ENCODE measurements around the gene SIRT7.

The SIRT7 gene

DNA sequence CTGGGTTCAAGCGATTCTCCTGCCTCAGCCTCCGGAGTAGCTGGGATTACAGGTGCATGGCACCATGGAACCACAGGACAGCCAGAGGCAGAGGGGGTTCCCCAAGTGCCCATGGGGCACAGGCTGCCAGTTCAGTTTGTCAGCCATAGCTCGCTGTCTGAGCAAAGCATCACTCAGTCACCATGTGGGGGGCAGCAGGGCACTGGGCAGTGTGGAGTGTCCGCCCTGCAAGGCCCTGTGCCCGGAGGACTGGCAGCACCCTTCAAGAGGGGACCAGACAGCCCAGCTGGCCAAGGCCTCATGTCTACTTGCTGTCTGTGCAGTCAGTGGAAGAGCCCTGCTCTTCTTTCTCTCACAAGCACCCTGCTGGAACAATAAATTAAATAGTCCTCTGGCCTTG, 33.0 kb downstream of the SIRT7 start:
- Mint-ChIP-seq H3K4me1 (peaks cover 31% of the 10 kb centered on the region), H3K27me3 (no peaks in the 10 kb centered on the region), H3K36me3 (peaks cover 35% of the 10 kb centered on the region), H3K27ac (no peak overlapping the region), H3K4me3 (no peak overlapping the region), H3K9me3 (no peaks in the 10 kb centered on the region)
- no peak for ATAC-seq

DNA sequence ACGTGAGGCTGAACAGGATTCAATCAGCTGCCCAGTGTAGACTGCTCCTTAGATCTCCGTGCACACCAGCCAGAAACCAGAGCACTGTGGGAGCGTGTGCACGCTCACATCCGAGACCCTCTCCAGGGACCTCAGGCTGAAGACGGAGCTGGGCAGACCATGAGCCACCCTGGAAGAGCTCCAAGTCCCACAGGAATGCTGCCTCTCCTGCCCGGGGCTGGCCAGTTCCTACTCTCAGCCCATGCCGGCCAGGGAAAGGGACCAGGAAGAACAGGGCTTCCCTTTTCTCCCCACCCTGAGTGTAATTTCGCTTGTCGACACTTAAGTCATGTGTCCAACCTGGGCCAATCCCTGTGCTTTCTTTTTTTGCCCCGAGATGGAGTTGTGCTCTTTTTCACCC, 33.5 kb downstream of the SIRT7 start:
- no peak overlapping the region for H3K4me3 Mint-ChIP-seq
- no peaks in the 10 kb centered on the region for H3K9me3 Mint-ChIP-seq
- H3K27me3 Mint-ChIP-seq, result no peaks in the 10 kb centered on the region
- H3K27ac Mint-ChIP-seq, result no peak overlapping the region
- H3K4me1 Mint-ChIP-seq, result peaks cover 29% of the 10 kb centered on the region
- H3K36me3 Mint-ChIP-seq, result peaks cover 40% of the 10 kb centered on the region
- ATAC-seq, result no peak

DNA sequence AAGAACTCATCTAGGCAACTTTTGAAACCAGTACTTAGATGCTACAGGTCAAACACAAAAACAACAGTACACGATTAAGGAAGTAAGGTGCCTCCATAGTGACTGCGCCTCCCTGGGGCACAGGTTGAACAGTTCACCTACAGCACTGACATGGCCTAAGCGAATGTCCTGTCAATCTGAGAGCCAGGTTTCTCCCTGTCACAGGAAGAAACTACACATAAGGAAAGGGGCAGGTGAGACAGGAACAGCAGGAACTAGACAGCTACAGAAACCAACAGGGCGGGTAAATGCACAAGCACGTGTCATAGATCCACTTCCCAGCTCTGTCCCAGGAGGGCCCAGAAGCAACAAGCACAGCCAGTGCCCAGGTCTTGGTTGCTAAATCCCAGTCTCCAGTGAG, 38.9 kb downstream of the SIRT7 start:
- H3K4me3 Mint-ChIP-seq, result no peak overlapping the region
- no peaks in the 10 kb centered on the region for H3K27me3 Mint-ChIP-seq
- peaks cover 1% of the 10 kb centered on the region for H3K4me1 Mint-ChIP-seq
- peaks cover 24% of the 10 kb centered on the region for H3K36me3 Mint-ChIP-seq
- no peaks in the 10 kb centered on the region for H3K9me3 Mint-ChIP-seq
- H3K27ac Mint-ChIP-seq, result no peak overlapping the region
- ATAC-seq, result no peak

DNA sequence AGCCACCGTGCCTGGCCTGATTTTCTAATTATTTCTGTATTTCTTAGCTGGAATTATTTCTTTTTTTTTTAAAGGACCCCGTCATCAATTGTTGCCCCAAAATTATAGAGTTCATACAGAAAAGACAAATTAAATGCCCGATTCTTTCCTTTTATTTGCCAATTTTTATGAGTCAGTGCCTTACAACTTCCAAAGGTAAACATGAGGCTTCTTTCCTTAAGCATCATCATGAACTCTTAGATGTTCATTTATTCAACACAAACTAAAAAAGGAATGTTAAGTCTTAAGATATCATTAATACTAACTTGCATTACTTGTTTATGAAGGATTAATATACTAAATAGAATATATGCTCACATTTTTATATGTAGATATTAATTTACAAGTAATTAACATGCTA, 39.7 kb downstream of the SIRT7 start:
- Mint-ChIP-seq H3K4me3 (no peak overlapping the region), H3K27me3 (no peaks in the 10 kb centered on the region), H3K27ac (no peak overlapping the region), H3K36me3 (peaks cover 24% of the 10 kb centered on the region), H3K9me3 (no peaks in the 10 kb centered on the region), H3K4me1 (peaks cover 10% of the 10 kb centered on the region)
- no peak for ATAC-seq

DNA sequence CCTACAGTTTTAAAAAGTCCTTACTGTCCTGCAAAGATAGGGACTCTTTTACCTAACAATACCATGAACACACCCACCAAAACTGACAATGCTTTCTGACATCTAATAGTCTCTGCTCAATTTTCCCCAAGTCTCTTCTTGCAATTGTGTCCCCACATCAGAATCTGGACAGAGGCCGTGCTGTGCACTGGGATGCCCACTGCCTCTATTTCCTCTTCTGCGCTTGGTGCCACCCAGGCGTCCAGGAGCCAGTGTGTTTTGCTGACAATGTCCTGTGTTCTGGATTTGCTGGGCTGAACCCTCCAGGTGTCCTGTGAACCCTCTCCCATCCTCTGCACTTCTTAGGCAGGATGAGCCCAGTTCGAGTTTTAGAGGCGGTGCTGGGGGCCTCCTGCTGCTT, 40.4 kb downstream of the SIRT7 start:
- H3K27me3 Mint-ChIP-seq, result no peaks in the 10 kb centered on the region

DNA sequence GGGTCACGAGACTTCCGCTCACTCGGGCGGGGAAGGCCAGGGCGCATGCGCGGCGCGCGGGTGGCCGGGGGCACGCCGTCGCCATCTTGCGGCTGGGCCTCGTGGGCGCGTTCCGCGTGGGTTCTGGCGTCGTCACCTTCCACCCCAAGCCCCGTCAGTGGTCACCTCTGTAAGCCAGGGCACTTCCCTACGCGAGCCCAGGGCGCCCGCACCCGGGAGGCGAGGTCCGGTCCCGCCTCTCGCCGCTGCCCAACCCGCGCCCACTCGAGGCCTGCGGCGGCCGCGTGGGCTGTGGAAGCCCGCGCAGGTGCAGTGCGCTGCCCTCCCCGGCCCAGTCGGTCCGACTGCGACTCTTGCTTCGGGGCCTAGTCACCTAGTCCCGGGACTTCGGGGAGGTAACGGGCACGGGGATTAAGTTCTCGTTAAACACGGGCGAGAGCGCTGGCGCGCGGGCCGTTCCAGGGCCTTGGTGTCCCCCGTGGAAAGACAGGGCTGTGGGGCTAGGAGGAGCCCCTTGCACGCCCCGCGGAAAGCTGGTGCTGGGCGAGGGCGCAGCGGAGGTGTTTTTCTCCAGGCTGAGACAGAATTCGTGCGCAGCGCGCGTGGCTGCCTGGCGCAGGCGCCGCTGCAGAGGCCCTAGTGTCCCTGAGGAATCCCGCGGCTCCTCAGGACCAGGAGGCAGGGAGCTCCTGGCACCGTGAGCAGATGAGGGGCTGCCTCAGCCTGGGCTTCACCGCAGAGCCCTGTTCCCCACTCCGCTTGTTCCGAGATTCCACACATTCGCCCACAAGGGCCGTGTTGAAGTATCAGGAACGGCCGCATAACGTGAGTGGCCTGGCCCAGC, 46.4 kb downstream of the SIRT7 start:
- Mint-ChIP-seq H3K9me3 (no peaks in the 10 kb centered on the region), H3K4me1 (peaks cover 61% of the 10 kb centered on the region), H3K36me3 (peaks cover 25% of the 10 kb centered on the region)

More for the DNA sequence above, 40.4 kb downstream of the SIRT7 start:
- Mint-ChIP-seq H3K4me1 (peaks cover 17% of the 10 kb centered on the region), H3K36me3 (peaks cover 24% of the 10 kb centered on the region), H3K27ac (no peak overlapping the region), H3K9me3 (no peaks in the 10 kb centered on the region), H3K4me3 (no peak overlapping the region)
- ATAC-seq, result no peak

DNA sequence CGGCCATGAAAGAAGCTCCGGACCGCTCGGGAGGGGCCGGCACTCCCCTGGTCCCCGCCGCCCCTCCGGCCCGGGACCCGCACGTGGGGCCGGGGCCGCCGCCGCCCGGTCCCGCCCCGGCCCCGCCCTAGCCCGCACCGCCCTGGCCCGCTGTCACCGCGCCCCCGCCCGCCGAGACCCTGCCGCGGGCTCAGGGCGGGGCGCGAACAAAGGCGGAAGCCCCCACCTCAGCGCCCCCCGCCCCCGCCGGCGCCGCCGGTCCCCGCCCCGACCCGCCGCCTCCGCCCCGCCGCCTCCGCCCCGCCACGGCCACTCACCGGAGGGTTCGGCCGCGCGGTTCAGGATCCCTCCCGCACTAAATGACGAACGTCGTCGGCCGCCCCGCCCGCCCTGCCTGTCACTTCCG, 47.0 kb downstream of the SIRT7 start, which contains the start of gene ARHGDIA:
TSS of gene ARHGDIA (minus strand) at position 357 of the 406 bp plus-strand sequence. CDS start 1,407 bp downstream, outside the sequence.
- no peaks in the 10 kb centered on the region for H3K27me3 Mint-ChIP-seq
- H3K9me3 Mint-ChIP-seq, result no peaks in the 10 kb centered on the region
- H3K4me3 Mint-ChIP-seq, result peak within 1 kb of the TSS; percentile 86
- peaks cover 63% of the 10 kb centered on the region for H3K4me1 Mint-ChIP-seq
- H3K27ac Mint-ChIP-seq, result peak within 1 kb of the TSS; percentile 92
- H3K36me3 Mint-ChIP-seq, result peaks cover 25% of the 10 kb centered on the region
- ATAC-seq, result peak; percentile 83

More for the DNA sequence above, 46.4 kb downstream of the SIRT7 start:
- Mint-ChIP-seq H3K4me3 (peak overlapping the region; percentile 85), H3K27ac (peak overlapping the region; percentile 92), H3K27me3 (no peaks in the 10 kb centered on the region)
- ATAC-seq, result peak; percentile 25

DNA sequence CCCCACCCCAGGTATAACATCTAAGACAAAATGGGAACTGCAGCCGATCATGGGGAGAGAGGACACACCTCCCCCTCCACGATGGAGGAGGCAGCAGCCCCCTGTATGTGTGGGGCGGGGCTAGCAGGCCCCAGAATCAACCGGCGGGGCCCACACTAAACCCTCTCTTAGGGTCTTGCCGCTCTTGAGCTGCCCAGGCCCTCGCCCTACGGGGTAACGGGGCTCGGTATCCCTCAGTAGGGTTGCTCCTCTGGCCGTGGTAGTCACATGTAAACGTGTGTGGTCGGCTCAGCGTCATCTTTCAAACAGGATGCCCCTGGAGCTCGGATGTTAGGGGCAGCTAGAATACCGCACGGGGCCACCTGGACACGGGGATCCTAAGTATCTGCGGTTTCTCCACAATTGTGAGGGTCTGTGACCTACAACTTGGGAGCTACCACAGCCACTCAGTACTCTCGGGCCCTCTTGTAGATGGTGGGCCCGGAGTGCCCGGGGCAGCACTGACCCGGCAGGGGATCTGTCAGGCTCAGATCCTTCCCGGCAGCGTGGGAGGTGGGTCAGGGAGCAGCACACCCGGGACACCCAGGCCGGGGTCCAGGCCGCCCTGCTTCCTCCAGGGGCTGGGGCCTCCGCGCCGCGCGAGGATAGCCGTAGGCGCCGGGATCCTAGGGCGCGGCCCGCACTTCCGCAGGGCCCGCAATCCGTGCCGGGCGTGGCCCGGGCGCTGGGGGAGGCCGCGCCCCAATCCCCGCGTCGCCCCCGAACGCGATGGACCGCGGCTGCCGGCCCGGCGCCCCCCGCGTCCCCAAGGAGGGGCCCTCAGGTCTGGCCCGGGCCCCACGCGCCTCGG, 47.6 kb downstream of the SIRT7 start:
- ATAC-seq, result peak; percentile 40
- no peaks in the 10 kb centered on the region for H3K9me3 Mint-ChIP-seq
- H3K27me3 Mint-ChIP-seq, result no peaks in the 10 kb centered on the region
- H3K4me3 Mint-ChIP-seq, result peak overlapping the region; percentile 86
- peaks cover 68% of the 10 kb centered on the region for H3K4me1 Mint-ChIP-seq
- H3K27ac Mint-ChIP-seq, result peak overlapping the region; percentile 92
- peaks cover 25% of the 10 kb centered on the region for H3K36me3 Mint-ChIP-seq

DNA sequence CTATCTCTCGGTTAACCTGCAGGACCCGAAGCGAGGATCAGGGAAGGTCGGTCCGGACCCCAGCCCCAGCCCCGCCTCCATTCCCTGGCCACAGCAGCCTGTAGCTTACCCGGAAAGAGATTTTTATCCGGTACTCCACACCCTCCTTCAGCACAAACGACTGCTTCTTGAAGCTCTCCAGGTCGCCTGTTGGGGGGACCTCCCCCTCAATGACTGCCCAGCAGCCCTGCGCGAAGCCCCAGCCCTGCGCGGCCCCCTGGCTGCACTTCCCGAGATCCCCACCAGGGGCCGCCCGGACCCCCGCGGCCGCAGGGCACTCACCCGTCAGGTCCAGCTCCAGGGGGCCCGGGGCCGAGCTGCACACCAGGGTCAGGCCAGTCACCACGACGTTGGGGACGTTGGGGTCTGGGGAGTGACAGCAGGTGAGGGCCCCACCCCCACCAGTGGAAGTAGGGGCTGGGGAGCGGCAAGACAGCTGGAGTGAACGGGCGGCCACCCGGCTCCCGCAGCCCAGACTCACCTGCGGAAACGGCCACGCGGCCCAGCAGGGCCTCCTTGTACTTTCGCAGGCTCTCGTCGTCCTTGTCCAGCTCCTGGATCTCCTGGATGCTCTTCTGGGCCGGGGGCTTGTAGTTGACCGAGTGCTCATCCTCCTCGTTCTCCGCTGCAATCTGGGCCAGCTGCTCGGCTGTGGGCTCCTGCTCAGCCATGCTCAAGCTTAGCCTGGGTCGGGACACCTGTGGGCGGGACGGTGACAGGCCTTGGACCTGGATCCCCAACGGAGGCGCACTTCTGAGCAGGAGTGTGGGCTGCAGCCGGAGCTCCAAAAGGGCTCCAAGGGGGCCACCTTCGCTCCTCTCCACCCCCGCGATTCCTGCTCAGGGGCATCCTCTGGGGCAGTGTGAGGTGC, 48.5 kb downstream of the SIRT7 start:
- peaks cover 25% of the 10 kb centered on the region for H3K36me3 Mint-ChIP-seq
- H3K27me3 Mint-ChIP-seq, result no peaks in the 10 kb centered on the region
- ATAC-seq, result peak; percentile 17
- H3K4me1 Mint-ChIP-seq, result peaks cover 69% of the 10 kb centered on the region
- H3K27ac Mint-ChIP-seq, result peak overlapping the region; percentile 92
- H3K9me3 Mint-ChIP-seq, result no peaks in the 10 kb centered on the region
- peak overlapping the region; percentile 86 for H3K4me3 Mint-ChIP-seq

DNA sequence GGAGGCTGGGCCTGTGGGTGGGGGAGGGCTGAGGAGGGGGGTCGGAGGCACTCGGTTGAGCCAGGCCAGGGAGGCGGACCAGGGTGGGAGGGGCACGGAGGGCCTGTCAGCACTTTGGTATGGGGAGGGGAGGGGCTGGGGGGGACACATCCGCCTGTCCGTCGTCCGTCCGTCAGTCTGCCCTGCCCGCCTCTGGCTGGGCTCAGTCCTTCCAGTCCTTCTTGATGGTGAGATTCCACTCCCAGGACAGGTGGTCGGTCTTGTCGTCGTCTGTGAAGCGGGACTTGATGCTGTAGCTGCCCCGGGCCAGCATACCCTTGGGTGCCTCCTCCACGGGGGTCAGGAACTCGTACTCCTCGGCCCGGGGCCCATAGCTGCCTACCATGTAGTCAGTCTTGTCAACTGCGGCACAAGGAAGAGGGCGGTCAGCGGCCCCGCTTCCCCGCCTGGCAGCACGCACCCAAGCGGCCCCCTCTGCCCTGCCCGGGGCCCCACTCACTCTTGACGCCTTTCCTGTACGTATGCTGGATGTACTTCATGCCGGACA, 49.2 kb downstream of the SIRT7 start:
- peaks cover 67% of the 10 kb centered on the region for H3K4me1 Mint-ChIP-seq
- no peaks in the 10 kb centered on the region for H3K27me3 Mint-ChIP-seq
- ATAC-seq, result no peak
- no peaks in the 10 kb centered on the region for H3K9me3 Mint-ChIP-seq
- H3K27ac Mint-ChIP-seq, result peak overlapping the region; percentile 92
- peaks cover 25% of the 10 kb centered on the region for H3K36me3 Mint-ChIP-seq
- H3K4me3 Mint-ChIP-seq, result peak overlapping the region; percentile 86

DNA sequence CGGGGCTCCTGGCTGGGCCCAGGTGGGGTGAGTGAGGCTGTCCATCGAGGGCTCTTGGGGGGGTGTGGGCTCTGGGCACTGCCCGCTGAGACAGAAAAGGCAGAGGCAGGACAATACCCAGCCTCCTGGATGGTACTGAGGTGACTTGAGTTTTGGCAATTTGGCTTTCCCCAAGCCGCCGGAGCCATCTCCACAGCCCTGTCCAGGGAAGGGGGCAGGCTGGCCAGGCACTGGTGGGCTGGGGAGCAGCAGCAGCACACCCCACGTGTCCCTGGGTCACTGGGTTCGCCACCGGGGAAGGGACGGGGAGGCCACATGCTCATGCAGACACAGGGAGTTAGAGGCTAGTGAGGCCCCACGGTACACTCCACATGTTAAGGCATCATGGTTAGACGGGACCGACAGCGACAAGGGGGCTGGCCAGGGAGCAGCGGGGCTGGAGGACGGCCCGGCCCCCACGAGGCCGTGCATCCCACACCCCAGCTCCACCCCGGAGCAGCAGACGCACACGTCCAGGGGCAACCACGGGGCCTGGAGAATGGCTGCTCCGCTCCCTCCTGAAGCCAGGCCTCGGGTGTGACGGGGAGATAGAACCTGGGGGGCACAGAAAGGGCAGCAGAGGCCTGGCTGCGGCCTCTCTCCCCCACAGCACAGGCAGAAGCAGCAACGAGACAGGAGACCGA, 49.8 kb downstream of the SIRT7 start:
- H3K27me3 Mint-ChIP-seq, result no peaks in the 10 kb centered on the region
- peak overlapping the region; percentile 92 for H3K27ac Mint-ChIP-seq

DNA sequence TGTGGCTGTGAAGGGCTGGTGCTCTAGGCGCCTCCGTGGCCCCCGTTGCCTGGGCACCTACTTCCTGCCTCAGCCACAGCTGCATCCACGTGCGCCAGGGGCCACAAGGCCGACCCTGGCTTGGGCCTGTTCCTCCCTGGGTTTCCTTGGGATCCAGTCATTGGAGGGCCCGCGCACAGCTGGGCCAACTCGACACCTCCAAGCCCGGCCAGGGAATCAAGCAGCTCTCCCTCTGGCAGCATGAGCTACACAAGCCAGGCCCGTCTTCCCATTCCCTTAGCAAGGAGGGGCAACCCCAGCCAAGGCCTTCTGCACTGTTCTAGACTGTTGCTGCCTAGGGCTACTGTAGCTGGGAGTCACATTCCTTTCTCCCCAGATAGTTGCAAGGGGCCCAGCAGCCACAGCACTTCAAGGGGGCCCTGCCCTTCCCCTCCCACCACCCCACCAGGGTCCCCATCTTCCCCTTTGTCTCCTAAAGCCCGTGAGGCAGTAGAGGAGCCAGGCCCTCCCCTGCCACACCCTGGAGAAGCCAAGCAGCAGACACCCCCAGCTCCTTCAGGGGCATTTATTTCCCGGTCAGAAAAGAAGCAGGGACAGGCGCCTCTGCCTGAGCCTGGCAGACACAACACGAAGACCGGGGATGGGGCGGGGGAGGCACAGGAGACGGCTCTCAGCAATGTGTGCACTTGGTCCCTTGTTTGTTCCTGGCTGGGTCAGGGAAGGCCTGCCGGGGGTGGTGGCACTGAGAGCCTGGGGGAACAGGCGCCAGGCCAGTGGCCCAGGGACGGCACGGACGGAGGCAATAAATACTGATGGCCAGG, 50.6 kb downstream of the SIRT7 start:
- no peaks in the 10 kb centered on the region for H3K27me3 Mint-ChIP-seq
- peak overlapping the region; percentile 25 for H3K4me3 Mint-ChIP-seq
- ATAC-seq, result no peak
- H3K4me1 Mint-ChIP-seq, result peaks cover 66% of the 10 kb centered on the region
- H3K9me3 Mint-ChIP-seq, result no peaks in the 10 kb centered on the region
- peak overlapping the region; percentile 92 for H3K27ac Mint-ChIP-seq
- peaks cover 31% of the 10 kb centered on the region for H3K36me3 Mint-ChIP-seq

More for the DNA sequence above, 49.8 kb downstream of the SIRT7 start:
- H3K9me3 Mint-ChIP-seq, result no peaks in the 10 kb centered on the region
- no peak for ATAC-seq
- peaks cover 25% of the 10 kb centered on the region for H3K36me3 Mint-ChIP-seq
- peaks cover 67% of the 10 kb centered on the region for H3K4me1 Mint-ChIP-seq
- H3K4me3 Mint-ChIP-seq, result peak overlapping the region; percentile 38

DNA sequence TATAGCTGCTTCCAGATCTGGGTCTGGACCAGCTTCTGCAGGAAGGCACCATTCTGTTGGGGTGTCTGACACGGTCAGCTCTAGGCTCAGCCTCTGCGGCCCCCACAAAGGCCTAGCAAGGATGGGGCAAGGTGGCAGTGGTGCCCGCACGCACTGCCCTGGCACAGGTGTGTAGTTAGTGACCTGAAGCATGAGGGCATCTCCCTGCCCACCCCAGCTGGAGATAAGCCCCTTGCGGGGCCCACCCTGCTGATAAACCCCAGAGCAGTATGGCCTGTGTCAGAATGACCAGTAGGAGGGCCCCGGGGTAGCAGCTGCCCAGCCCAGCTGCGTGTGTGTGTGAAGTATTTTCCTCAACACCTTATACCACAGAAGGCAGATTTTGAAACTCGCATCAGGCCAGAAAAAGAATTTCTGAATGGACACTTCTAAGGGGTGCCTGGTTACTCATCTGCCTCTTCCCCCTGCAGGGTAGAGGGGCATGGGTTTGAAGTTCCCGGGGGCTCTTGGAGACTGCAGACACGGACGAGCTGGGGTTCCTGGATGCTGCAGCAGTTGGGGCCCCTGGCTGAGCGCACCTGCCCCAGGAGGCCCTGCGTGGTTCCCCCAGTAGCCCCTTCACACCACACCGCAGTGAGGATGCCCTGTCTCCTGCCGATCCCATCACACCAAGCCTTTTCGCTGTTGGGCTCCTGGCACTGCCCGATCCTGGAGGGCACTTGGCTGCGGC, 51.4 kb downstream of the SIRT7 start:
- H3K36me3 Mint-ChIP-seq, result peaks cover 31% of the 10 kb centered on the region
- peak overlapping the region; percentile 92 for H3K27ac Mint-ChIP-seq
- no peaks in the 10 kb centered on the region for H3K27me3 Mint-ChIP-seq
- ATAC-seq, result no peak
- H3K4me1 Mint-ChIP-seq, result peaks cover 62% of the 10 kb centered on the region
- no peaks in the 10 kb centered on the region for H3K9me3 Mint-ChIP-seq
- H3K4me3 Mint-ChIP-seq, result peak overlapping the region; percentile 25

Measured in stimulated activated memory B cell treated with anti-CD40 and anti-IgM and Interleukin-4, amounts not matched to agents 10 μg/mL and 1 μg/mL and 100 μg/mL, for 72 hours (primary cell).